HepG2 (cell line): ENCODE results near the gene NAIP. TPM values are rescaled to one million over a fixed set of nuclear protein-coding genes. Genes with fewer than 3 reads are reported as not detected.
"Not testable (repeated sequence)": the region's sequence is repeated elsewhere in the genome, so short reads cannot be mapped to it uniquely, and the experiment has no call there.

Source experiments
- ATAC-seq: fragments of 200-7000 bp; cut with Tn5 transposase; 3 replicates; pipeline ENCODE4 v1.9.1; 2020; ENCODE audit warnings: mild to moderate bottlenecking, moderate library complexity
- Bru-seq: library from RNA; stranded (reverse); fragments of 400-500 nt; gene quantifications from one replicate; lab custom pipeline; 2021; lab: Mats Ljungman, UMichigan
- BruChase-seq, 2 experiments: library from RNA; stranded (reverse); fragments of 400-500 nt; gene quantifications; one replicate each; lab custom pipeline; 2021; lab: Mats Ljungman, UMichigan
- BruUV-seq: library from RNA; stranded (reverse); fragments of 400-500 nt; replicated peaks from 2 replicates; lab custom pipeline; 2021; lab: Mats Ljungman, UMichigan
- CTCF ChIA-PET: fragments of 300-600 bp; formaldehyde crosslinking; extraction: SDS; loops from one replicate; lab custom pipeline; 2021; ENCODE audit warnings: low total read pairs, inconsistent platforms, low intra/inter-chr PET ratio; lab: Yijun Ruan, JAX
- POLR2A ChIA-PET: fragments of 350-600 bp; sonication (Branson Sonifier 250); formaldehyde crosslinking; loops from one replicate; lab custom pipeline; 2020; ENCODE audit warnings: antibody characterized with exemption, inconsistent platforms; lab: Yijun Ruan, JAX
- DNase-seq: peaks from one replicate; pipeline ENCODE4 v3.0.0-alpha.2; 2015; ENCODE audit warnings: low spot score
- FAIRE-seq: peaks from 3 replicates; lab custom pipeline; 2011; peaks lifted over from hg19 to GRCh38; lab: Jason Lieb, UNC
- H2AFZ ChIP-seq: one replicate; pipeline ENCODE4 v1.6.1; 2011; ENCODE audit warnings: low read length, inconsistent platforms
- H3K27ac ChIP-seq: fragments of 300-600 bp; 3 replicates; pipeline ENCODE4 v1.8.0; 2011; ENCODE audit warnings: mixed run types, mild to moderate bottlenecking, mixed read lengths, low read length, inconsistent platforms; ENCODE audit not compliant: insufficient read depth; ENCODE audit errors: extremely low read length
- H3K27me3 ChIP-seq, 2 experiments: fragments of 200-600 bp in 1 of 2; 2 replicates in 1 of 2; 3 replicates in 1 of 2; pipeline versions ENCODE4 v1.6.0 to v1.8.0; 2011; ENCODE audit warnings: low read length in 2 of 2, mild to moderate bottlenecking in 2 of 2, moderate library complexity in 2 of 2, inconsistent platforms in 1 of 2; ENCODE audit not compliant: insufficient read depth in 2 of 2, control insufficient read depth in 1 of 2
- H3K36me3 ChIP-seq, 2 experiments: fragments of 200-600 bp in 1 of 2; replicated peaks in 1 of 2; 2 replicates in 1 of 2; 3 replicates in 1 of 2; pipeline versions ENCODE4 v1.5.1 to v1.8.0; 2011; ENCODE audit warnings: low read length in 2 of 2, inconsistent platforms in 1 of 2; ENCODE audit not compliant: insufficient read depth in 2 of 2, control insufficient read depth in 1 of 2
- H3K4me1 ChIP-seq: 2 replicates; pipeline ENCODE4 v1.5.1; 2012; ENCODE audit warnings: low read length, inconsistent platforms; ENCODE audit not compliant: insufficient read depth
- H3K4me2 ChIP-seq: 2 replicates; pipeline ENCODE4 v1.6.0; 2011; ENCODE audit warnings: low read depth, low read length, inconsistent platforms
- H3K4me3 ChIP-seq, 3 experiments: fragments of 200-600 bp in 1 of 3; sonication (generic), shearing (Covaris generic) in 1 of 3; replicated peaks in 1 of 3; 2 replicates each; pipeline ENCODE4 v1.5.1; 2011 to 2016; ENCODE audit warnings: low read length in 3 of 3, inconsistent platforms in 2 of 3, low read depth in 2 of 3, mild to moderate bottlenecking in 2 of 3, control low read depth in 1 of 3, mixed read lengths in 1 of 3; ENCODE audit not compliant: insufficient read depth in 1 of 3
- H3K79me2 ChIP-seq: one replicate; pipeline ENCODE4 v1.6.1; 2011; ENCODE audit warnings: low read length, inconsistent platforms; ENCODE audit not compliant: insufficient read depth
- H3K9ac ChIP-seq: 2 replicates; pipeline ENCODE4 v1.6.0; 2011; ENCODE audit warnings: mild to moderate bottlenecking, low read depth, low read length, inconsistent platforms; ENCODE audit not compliant: insufficient read depth
- H3K9me3 ChIP-seq: 2 replicates; pipeline ENCODE4 v1.5.1; 2012; ENCODE audit warnings: mild to moderate bottlenecking, low read length
- H4K20me1 ChIP-seq: 2 replicates; pipeline ENCODE4 v1.6.0; 2011; ENCODE audit warnings: inconsistent platforms, mild to moderate bottlenecking, low read length, moderate library complexity; ENCODE audit not compliant: insufficient read depth
- WGBS: methylation state at CpG from one replicate; pipeline ENCODE4 v1.1.6; 2017; ENCODE audit warnings: low lambda C conversion rate; 5-methylcytosine and 5-hydroxymethylcytosine counted together
- in situ Hi-C: cut with HindIII; loops from 2 replicates; pipeline ENCODE4 v1.10.0; 2017; ENCODE audit warnings: low pct_unique_long_range_greater_than_20kb; ENCODE audit not compliant: extremely low pct_ligation_motif_present
- intact Hi-C: fragments of 100-400 bp; cut with micrococcal nuclease; formaldehyde crosslinking; loops from one replicate; pipeline ENCODE4 v1.10.0; 2022; ENCODE audit not compliant: unreplicated experiment
- long read RNA-seq, 2 experiments: library from RNA in 1 of 2; library from polyadenylated mRNA in 1 of 2; stranded (forward) in 1 of 2; unstranded in 1 of 2; transcript quantifications; one replicate each; pipeline ENCODE4 v2.0.0, GENCODE V29; 2019 to 2022
- polyA minus RNA-seq, 3 experiments: library from RNA; depleted of rRNA, polyadenylated mRNA; stranded (reverse); fragments of >200 nt; gene quantifications; 2 replicates each; pipeline ENCODE4 v1.2.3, GENCODE V29; 2011; ENCODE audit warnings: low replicate concordance in 1 of 3
- polyA plus RNA-seq, 8 experiments: library from polyadenylated mRNA; depleted of rRNA in 3 of 8; stranded (reverse) in 7 of 8; unstranded in 1 of 8; fragments of >200 nt; fragmentation: Illumina TruSeq in 4 of 8; extraction: Trizol in 4 of 8; gene quantifications; 2 replicates each; pipeline versions ENCODE4 v1.2.1 to v1.2.3, GENCODE V29; 2011 to 2016; ENCODE audit warnings: low read depth in 4 of 8, missing spikeins in 1 of 8, mixed read lengths in 1 of 8; ENCODE audit not compliant: insufficient read depth in 1 of 8
- total RNA-seq, 5 experiments: library from RNA; depleted of rRNA; stranded (reverse); fragments of >200 nt; fragmentation: Illumina TruSeq; extraction: Trizol; gene quantifications; 2 replicates each; pipeline ENCODE4 v1.2.3, GENCODE V29; 2016; ENCODE audit warnings: low read depth in 1 of 5

The NAIP gene, protein sequence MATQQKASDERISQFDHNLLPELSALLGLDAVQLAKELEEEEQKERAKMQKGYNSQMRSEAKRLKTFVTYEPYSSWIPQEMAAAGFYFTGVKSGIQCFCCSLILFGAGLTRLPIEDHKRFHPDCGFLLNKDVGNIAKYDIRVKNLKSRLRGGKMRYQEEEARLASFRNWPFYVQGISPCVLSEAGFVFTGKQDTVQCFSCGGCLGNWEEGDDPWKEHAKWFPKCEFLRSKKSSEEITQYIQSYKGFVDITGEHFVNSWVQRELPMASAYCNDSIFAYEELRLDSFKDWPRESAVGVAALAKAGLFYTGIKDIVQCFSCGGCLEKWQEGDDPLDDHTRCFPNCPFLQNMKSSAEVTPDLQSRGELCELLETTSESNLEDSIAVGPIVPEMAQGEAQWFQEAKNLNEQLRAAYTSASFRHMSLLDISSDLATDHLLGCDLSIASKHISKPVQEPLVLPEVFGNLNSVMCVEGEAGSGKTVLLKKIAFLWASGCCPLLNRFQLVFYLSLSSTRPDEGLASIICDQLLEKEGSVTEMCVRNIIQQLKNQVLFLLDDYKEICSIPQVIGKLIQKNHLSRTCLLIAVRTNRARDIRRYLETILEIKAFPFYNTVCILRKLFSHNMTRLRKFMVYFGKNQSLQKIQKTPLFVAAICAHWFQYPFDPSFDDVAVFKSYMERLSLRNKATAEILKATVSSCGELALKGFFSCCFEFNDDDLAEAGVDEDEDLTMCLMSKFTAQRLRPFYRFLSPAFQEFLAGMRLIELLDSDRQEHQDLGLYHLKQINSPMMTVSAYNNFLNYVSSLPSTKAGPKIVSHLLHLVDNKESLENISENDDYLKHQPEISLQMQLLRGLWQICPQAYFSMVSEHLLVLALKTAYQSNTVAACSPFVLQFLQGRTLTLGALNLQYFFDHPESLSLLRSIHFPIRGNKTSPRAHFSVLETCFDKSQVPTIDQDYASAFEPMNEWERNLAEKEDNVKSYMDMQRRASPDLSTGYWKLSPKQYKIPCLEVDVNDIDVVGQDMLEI (N-terminal part only)
- 2.1 and 4.7 TPM in 2 replicates for total RNA-seq (2016; rRNA removed; fragmentation: Illumina TruSeq; extraction: Trizol)
- total RNA-seq (2016; cell fraction: cytosol; rRNA removed; fragmentation: Illumina TruSeq; extraction: Trizol; ENCODE audit: low read depth) = 5.1 and 5.8 TPM in 2 replicates
- 1.7 and 5.0 TPM in 2 replicates for total RNA-seq (2016; cell fraction: insoluble cytoplasmic fraction; rRNA removed; fragmentation: Illumina TruSeq; extraction: Trizol)
- 3.5 and 4.4 TPM in 2 replicates for total RNA-seq (2016; cell fraction: membrane; rRNA removed; fragmentation: Illumina TruSeq; extraction: Trizol)
- total RNA-seq (2016; cell fraction: nucleus; rRNA removed; fragmentation: Illumina TruSeq; extraction: Trizol) = 10.7 and 11.9 TPM in 2 replicates
- 6.2 and 6.3 TPM in 2 replicates for polyA plus RNA-seq (2011; rRNA removed)
- polyA plus RNA-seq (2011; cell fraction: cytosol; rRNA removed) = 1.6 and 2.1 TPM in 2 replicates
- polyA plus RNA-seq (2011; cell fraction: nucleus; rRNA removed) = 6.9 TPM in 2 replicates
- 3.1 and 4.5 TPM in 2 replicates for polyA plus RNA-seq (2012)
- 0.87 and 1.0 TPM in 2 replicates for polyA plus RNA-seq (2016; cell fraction: cytosol; fragmentation: Illumina TruSeq; extraction: Trizol; ENCODE audit: low read depth)
- 3.0 and 3.1 TPM in 2 replicates for polyA plus RNA-seq (2016; cell fraction: insoluble cytoplasmic fraction; fragmentation: Illumina TruSeq; extraction: Trizol; ENCODE audit: low read depth)
- 1.4 and 1.7 TPM in 2 replicates for polyA plus RNA-seq (2016; cell fraction: membrane; fragmentation: Illumina TruSeq; extraction: Trizol; ENCODE audit: low read depth)
- 21.4 and 24.5 TPM in 2 replicates for polyA plus RNA-seq (2016; cell fraction: nucleus; fragmentation: Illumina TruSeq; extraction: Trizol; ENCODE audit: insufficient read depth, low read depth)
- polyA minus RNA-seq (2011; rRNA and poly(A)+ RNA removed; ENCODE audit: low replicate concordance) = 5.0 and 6.0 TPM in 2 replicates
- polyA minus RNA-seq (2011; cell fraction: cytosol; rRNA and poly(A)+ RNA removed) = 1.2 and 1.3 TPM in 2 replicates
- polyA minus RNA-seq (2011; cell fraction: nucleus; rRNA and poly(A)+ RNA removed) = 30.3 and 46.5 TPM in 2 replicates
- percentile 25 among the genes with signal in this experiment for Bru-seq, nascent RNA
- BruChase-seq, experiment 1, labeled RNA remaining after a 6-hour chase = percentile 39 among the genes with signal in this experiment
- percentile 36 among the genes with signal in this experiment for BruChase-seq, experiment 2, labeled RNA remaining after a 2-hour chase
- long read RNA-seq, experiment 1, partial matches to known transcripts = 0 of 1 reads
- long read RNA-seq, experiment 1, other reads (novel, unspliced or antisense) = 1 of 1 reads
- long read RNA-seq, experiment 2, partial matches to known transcripts = 2 of 3 reads
- long read RNA-seq, experiment 2, other reads (novel, unspliced or antisense) = 1 of 3 reads

DNA sequence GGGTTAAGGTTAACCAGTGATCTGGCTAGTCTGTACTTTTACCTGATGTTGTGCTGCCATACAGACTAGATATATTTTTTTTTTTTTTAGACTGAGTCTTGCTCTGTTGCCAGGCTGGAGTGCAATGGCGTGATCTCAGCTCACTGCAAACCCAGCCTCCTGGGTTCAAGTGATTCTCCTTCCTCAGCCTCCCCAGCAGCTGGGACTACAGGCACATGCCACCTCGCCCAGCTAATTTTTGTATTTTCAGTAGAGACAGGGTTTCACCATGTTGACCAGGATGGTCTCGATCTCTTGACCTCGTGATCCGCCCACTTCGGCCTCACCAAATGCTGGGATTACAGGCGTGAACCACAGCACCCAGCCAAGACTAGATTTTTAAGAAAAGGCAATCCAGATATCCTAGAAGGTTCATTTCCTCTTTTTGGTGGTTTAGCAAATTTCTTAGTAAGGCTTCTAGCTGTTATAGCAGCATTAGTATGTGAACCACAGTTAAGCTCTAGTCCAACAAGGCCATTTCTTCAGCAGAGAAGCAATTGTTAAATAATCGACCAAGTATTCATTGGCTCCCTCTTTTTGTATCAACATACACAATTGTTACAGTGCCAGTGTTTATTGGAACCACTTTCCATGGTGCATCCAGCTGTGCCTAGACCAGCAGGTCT, at the start of gene NAIP:
TSS of gene NAIP (minus strand) at position 51 of the 665 bp plus-strand sequence. CDS start 12,424 bp downstream, outside the sequence.
- BruUV-seq, H3K4me2 ChIP-seq, DNase-seq, H3K9ac ChIP-seq, H3K27ac ChIP-seq, ATAC-seq, H3K36me3 ChIP-seq, H2AFZ ChIP-seq, H3K9me3 ChIP-seq, H3K27me3 ChIP-seq, intact Hi-C loops, H3K4me3 ChIP-seq, H3K4me1 ChIP-seq, POLR2A ChIA-PET, in situ Hi-C loops, H4K20me1 ChIP-seq, H3K79me2 ChIP-seq, CTCF ChIA-PET, FAIRE-seq: not testable (repeated sequence)
- no CpG with 5 or more reads among the region's 8 CpGs for WGBS

DNA sequence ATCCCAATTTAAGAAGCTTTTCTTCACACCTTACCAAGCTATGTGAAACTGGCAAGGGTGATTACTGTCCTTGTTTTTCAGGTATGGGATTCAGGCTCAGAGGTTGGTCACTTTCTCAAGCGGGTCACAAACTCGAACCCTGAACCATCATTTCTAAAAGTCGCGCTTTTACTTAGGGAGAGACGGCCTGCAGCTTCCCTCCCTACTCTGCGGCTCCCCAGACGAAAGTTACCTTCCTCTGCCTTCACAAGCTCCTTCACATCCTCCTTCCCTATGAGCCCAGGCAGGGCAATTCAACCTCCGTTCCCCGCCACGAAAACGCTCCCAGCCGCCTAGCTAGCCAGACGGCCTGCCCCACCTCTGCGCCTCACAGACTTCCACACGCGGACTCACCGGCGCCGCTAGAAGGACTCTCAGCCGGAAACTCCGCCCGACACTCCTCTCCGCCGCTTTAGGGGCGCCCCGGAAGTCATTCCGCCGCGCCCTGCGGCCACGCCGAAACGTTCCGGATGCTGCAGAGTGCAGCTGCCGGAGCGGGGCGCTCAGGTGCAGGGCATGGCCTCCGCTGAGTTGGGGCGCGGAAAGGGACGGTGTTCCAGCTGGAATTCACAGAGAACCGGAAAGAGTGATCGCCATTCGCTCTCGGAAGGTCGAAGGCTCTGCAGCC, 42.3 kb upstream of the NAIP start, which contains the start of gene GTF2H2:
TSS of gene GTF2H2 (minus strand) at position 415 of the 667 bp plus-strand sequence. CDS start 4,913 bp downstream, outside the sequence.
- intact Hi-C loops, H3K27ac ChIP-seq, H3K36me3 ChIP-seq, H3K79me2 ChIP-seq, H3K4me2 ChIP-seq, POLR2A ChIA-PET, FAIRE-seq, H2AFZ ChIP-seq, DNase-seq, CTCF ChIA-PET, H3K4me1 ChIP-seq, in situ Hi-C loops, H4K20me1 ChIP-seq, BruUV-seq, H3K9ac ChIP-seq, H3K4me3 ChIP-seq, H3K27me3 ChIP-seq, H3K9me3 ChIP-seq: not testable (repeated sequence)
- no CpG with 5 or more reads among the region's 46 CpGs for WGBS
- peak; percentile 97 for ATAC-seq
